ENCODE measurements around the gene PKHD1. TPM values are rescaled to one million over a fixed set of nuclear protein-coding genes. Genes with fewer than 3 reads are reported as not detected.

Gene PKHD1
- total RNA-seq, 1 experiment from 2014 or later: 0.09 TPM

DNA sequence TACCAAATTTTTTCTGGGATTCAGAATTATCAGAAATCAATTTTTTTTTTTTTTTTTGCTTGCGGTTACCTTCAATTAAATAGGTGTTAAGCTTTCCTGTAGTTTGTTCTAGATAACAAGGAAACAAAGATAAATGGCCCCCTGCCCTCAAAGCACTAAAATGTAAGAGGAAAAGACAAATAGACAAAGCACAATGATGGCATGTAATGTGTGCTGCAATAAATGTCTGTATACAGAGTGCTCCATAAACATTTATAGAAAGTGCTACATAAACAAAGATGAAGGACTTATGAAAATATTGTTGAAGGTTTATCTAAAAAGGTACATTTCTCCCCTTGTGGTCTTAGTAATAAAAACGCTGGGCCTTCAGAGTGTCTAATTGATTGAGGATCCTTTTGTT lies 384.6 kb downstream of the PKHD1 start:
- H3K23ac ChIP-seq (ENCODE audit: insufficient read length, low read depth, low read length): no peak overlapping the region
- no peaks in the 10 kb centered on the region for H3K9me3 ChIP-seq (ENCODE audit: control insufficient read depth, low read depth, low read length)
- H4K20me1 ChIP-seq (ENCODE audit: control insufficient read depth, insufficient read depth, insufficient read length): no peaks in the 10 kb centered on the region
- no peak overlapping the region for H3K9ac ChIP-seq (ENCODE audit: extremely low read depth, insufficient read length, low read length)
- no peak overlapping the region for H3K4me2 ChIP-seq (ENCODE audit: insufficient read depth, insufficient read length, low read length)
- no peak overlapping the region for H2AK5ac ChIP-seq (ENCODE audit: insufficient read length, low read length)
- H2AFZ ChIP-seq (ENCODE audit: low read length): no peak overlapping the region
- H3K9me3 Mint-ChIP-seq: no peaks in the 10 kb centered on the region
- no peak overlapping the region for H2BK15ac ChIP-seq (ENCODE audit: low read depth, low read length)
- WGBS (ENCODE audit: extremely low coverage, insufficient read length, low lambda C conversion rate): no CpG with 5 or more reads among the region's 2 CpGs
- H2BK120ac ChIP-seq (ENCODE audit: low read depth, low read length, poor library complexity, severe bottlenecking): no peak overlapping the region
- H3K23me2 ChIP-seq (ENCODE audit: insufficient read length, low read depth, low read length, poor library complexity, severe bottlenecking): no peaks in the 10 kb centered on the region
- H2BK12ac ChIP-seq (ENCODE audit: insufficient read length, low read depth, low read length): no peak overlapping the region
- no peak overlapping the region for H3K27ac ChIP-seq (ENCODE audit: insufficient read length, low read depth, low read length)
- H3K27me3 ChIP-seq (ENCODE audit: insufficient read depth, low read length): no peaks in the 10 kb centered on the region
- H4K91ac ChIP-seq (ENCODE audit: insufficient read length, low read depth, low read length): no peak overlapping the region
- no peaks in the 10 kb centered on the region for H3K4me1 Mint-ChIP-seq
- no peaks in the 10 kb centered on the region for H3K36me3 Mint-ChIP-seq (ENCODE audit: insufficient read depth in 1 of 3, low read depth in 3 of 3)
- no peak overlapping the region for H3K4me3 Mint-ChIP-seq
- H3K27ac Mint-ChIP-seq: no peak overlapping the region
- H3K4me1 ChIP-seq (ENCODE audit: insufficient read depth, low read length): no peaks in the 10 kb centered on the region
- no peaks in the 10 kb centered on the region for H3K79me1 ChIP-seq (ENCODE audit: insufficient read depth, low read depth, low read length, poor library complexity, severe bottlenecking)
- H3K56ac ChIP-seq (ENCODE audit: insufficient read length, low read depth, low read length): no peak overlapping the region
- H3K27me3 Mint-ChIP-seq (ENCODE audit: low read depth): peaks cover 4% of the 10 kb centered on the region; the same call in 1 of the 2 replicates
- no peak overlapping the region for H3K14ac ChIP-seq (ENCODE audit: insufficient read depth, low read length)
- TF ChIP-seq CTCF (conservative IDR thresholded peaks at IDR 0.05): no peak
- no peak overlapping the region for H3K4ac ChIP-seq (ENCODE audit: low read depth, low read length)
- H4K5ac ChIP-seq (ENCODE audit: insufficient read length, low read depth, low read length): no peak overlapping the region
- no peaks in the 10 kb centered on the region for H3K79me2 ChIP-seq (ENCODE audit: insufficient read depth, low read length)
- no peak overlapping the region for H3K18ac ChIP-seq (ENCODE audit: insufficient read length, low read depth, low read length)
- no peak overlapping the region for H2BK5ac ChIP-seq (ENCODE audit: insufficient read length, low read length)
- H3T11ph ChIP-seq (ENCODE audit: low read length): no peak overlapping the region
- no peak overlapping the region for H2BK20ac ChIP-seq (ENCODE audit: low read depth, low read length, poor library complexity, severe bottlenecking)
- H4K8ac ChIP-seq (replicated peaks; ENCODE audit: insufficient read length, low read depth, low read length): no peak overlapping the region
- DNase-seq: no peak
